ENCODE results near the gene CD101.
A peak's percentile ranks its signal among the peaks of the same experiment; 100 is the strongest.

Gene CD101

DNA sequence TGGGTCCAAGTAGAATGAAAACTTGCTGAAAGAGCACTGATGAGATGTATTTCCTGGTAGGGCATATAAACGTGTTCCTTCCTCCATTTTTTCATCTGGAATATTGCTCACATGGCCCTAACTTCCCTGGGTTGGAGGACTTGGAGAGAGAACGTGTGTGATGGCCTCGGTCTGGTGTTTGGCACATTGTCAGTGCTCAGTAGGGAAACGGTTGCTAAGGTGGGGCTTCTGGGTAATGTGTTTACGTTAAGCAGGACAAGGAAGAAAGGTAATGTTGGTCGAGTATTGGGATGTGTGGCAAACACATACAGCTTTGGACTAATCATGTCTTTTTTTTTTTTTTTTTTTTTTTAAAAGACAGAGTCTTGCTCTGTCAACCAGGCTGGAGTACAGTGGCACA is 64.8 kb downstream of the CD101 start:
- Histone ChIP-seq H3K9me3 (ENCODE audit: control insufficient read depth, insufficient read depth, low read length) (no peaks in the 10 kb centered on the region), H3K4me3 (ENCODE audit: low read length) (no peak overlapping the region), H4K20me1 (ENCODE audit: control insufficient read depth, insufficient read depth, low read depth, low read length) (peaks cover 3% of the 10 kb centered on the region; the same call in 1 of the 2 replicates), H3K4me2 (ENCODE audit: low read length) (no peak overlapping the region), H3K27ac (ENCODE audit: low read depth, low read length) (no peak overlapping the region), H3K79me2 (ENCODE audit: control insufficient read depth, low read length) (peaks cover 87% of the 10 kb centered on the region), H3F3A (ENCODE audit: control insufficient read depth, insufficient read depth) (no peaks in the 10 kb centered on the region), H3K9me2 (replicated peaks; ENCODE audit: control insufficient read depth, low read length) (no peaks in the 10 kb centered on the region), H3K36me3 (ENCODE audit: control insufficient read depth, low read length) (peaks cover 96% of the 10 kb centered on the region), H3K27me3 (ENCODE audit: control insufficient read depth, low read length) (no peaks in the 10 kb centered on the region), H3K4me1 (ENCODE audit: control insufficient read depth, low read length) (peaks cover 25% of the 10 kb centered on the region)
- TF ChIP-seq EZH2phosphoT487 (IDR thresholded peaks at IDR 0.05; ENCODE audit: borderline replicate concordance, low read length), result no peak
- TF ChIP-seq CTCF (IDR thresholded peaks at IDR 0.05; ENCODE audit: low read depth, low read length, poor library complexity, severe bottlenecking), result no peak

DNA sequence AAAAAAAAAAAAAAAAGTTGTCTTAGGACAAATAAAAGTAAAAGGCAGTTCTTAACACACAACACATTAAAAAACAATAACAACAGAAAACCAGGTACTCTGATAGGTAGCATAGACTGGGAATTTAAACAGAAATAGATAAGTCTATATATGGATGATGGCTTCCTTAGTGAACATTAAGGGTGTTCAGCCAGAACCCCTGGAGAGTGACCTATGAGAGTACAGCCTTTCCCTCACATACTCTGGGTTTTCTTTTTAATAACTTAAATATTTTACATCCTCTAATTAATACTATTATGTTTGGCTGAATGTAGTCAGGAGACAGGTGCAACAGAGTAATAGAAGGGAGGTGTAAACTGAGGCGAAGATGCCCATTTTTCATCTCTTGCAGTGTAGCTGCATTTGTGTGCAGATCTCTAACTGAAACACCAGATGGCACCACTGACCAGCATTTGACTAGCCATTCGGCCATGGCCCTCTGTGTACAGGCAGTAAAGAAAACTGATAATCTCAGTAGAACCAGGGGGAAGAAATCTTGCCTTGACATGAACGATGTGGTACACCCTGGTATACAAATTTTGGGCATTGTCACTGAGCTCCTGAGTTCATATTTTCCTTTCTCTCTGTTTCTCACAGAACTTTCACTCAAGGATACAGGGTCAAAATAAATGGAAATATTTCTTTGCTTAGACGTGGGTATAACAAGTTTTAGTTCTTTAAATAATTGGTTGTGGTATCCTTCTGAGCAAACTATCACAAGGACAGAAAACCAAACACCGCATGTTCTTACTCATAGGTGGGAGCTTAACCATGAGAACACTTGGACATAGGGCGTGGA is 66.2 kb downstream of the CD101 start:
- peaks cover 83% of the 10 kb centered on the region for H3K79me2 ChIP-seq (ENCODE audit: control insufficient read depth, low read length)
- H3K36me3 ChIP-seq (ENCODE audit: control insufficient read depth, low read length), result peaks cover 91% of the 10 kb centered on the region
- H3K4me2 ChIP-seq (ENCODE audit: low read length), result no peak overlapping the region

GRCh38 chr1:117068580-117068979 is 67.0 kb downstream of the CD101 start:
- Histone ChIP-seq H3K9me2 (replicated peaks; ENCODE audit: control insufficient read depth, low read length) (no peaks in the 10 kb centered on the region), H3K27ac (ENCODE audit: low read depth, low read length) (no peak overlapping the region), H3F3A (ENCODE audit: control insufficient read depth, insufficient read depth) (no peaks in the 10 kb centered on the region), H3K4me1 (ENCODE audit: control insufficient read depth, low read length) (peaks cover 3% of the 10 kb centered on the region; the same call in 1 of the 2 replicates), H3K27me3 (ENCODE audit: control insufficient read depth, low read length) (no peaks in the 10 kb centered on the region), H3K9me3 (ENCODE audit: control insufficient read depth, insufficient read depth, low read length) (no peaks in the 10 kb centered on the region), H3K4me2 (ENCODE audit: low read length) (no peak overlapping the region), H3K79me2 (ENCODE audit: control insufficient read depth, low read length) (peaks cover 79% of the 10 kb centered on the region), H3K4me3 (ENCODE audit: low read length) (no peak overlapping the region), H4K20me1 (ENCODE audit: control insufficient read depth, insufficient read depth, low read depth, low read length) (peaks cover 6% of the 10 kb centered on the region; the same call in 1 of the 2 replicates), H3K36me3 (ENCODE audit: control insufficient read depth, low read length) (peaks cover 91% of the 10 kb centered on the region)
- no peak for TF ChIP-seq CTCF (IDR thresholded peaks at IDR 0.05; ENCODE audit: low read depth, low read length, poor library complexity, severe bottlenecking)
- TF ChIP-seq EZH2phosphoT487 (IDR thresholded peaks at IDR 0.05; ENCODE audit: borderline replicate concordance, low read length), result no peak

More for the DNA sequence above, 66.2 kb downstream of the CD101 start:
- H3F3A ChIP-seq (ENCODE audit: control insufficient read depth, insufficient read depth), result no peaks in the 10 kb centered on the region
- peak; percentile 54 for TF ChIP-seq CTCF (IDR thresholded peaks at IDR 0.05; ENCODE audit: low read depth, low read length, poor library complexity, severe bottlenecking)
- TF ChIP-seq EZH2phosphoT487 (IDR thresholded peaks at IDR 0.05; ENCODE audit: borderline replicate concordance, low read length), result no peak
- H3K4me3 ChIP-seq (ENCODE audit: low read length), result no peak overlapping the region
- peaks cover 6% of the 10 kb centered on the region; the same call in 1 of the 2 replicates for H4K20me1 ChIP-seq (ENCODE audit: control insufficient read depth, insufficient read depth, low read depth, low read length)
- H3K4me1 ChIP-seq (ENCODE audit: control insufficient read depth, low read length), result peaks cover 11% of the 10 kb centered on the region
- no peak overlapping the region for H3K27ac ChIP-seq (ENCODE audit: low read depth, low read length)
- no peaks in the 10 kb centered on the region for H3K9me2 ChIP-seq (replicated peaks; ENCODE audit: control insufficient read depth, low read length)
- H3K27me3 ChIP-seq (ENCODE audit: control insufficient read depth, low read length), result no peaks in the 10 kb centered on the region
- H3K9me3 ChIP-seq (ENCODE audit: control insufficient read depth, insufficient read depth, low read length), result no peaks in the 10 kb centered on the region

All from DOHH2 (cell line).